K562 (cell line): Measurements from ENCODE around the gene AMPD3. TPM values are rescaled to one million over a fixed set of nuclear protein-coding genes. Genes with fewer than 3 reads are reported as not detected.

Experiments
- ARNT ChIP-seq, 2 experiments: fragments of 450-650 bp; IDR thresholded peaks; 2 replicates each; pipeline ENCODE4 v1.6.1; 2016; ENCODE audit warnings: mild to moderate bottlenecking in 1 of 2
- BHLHE40 ChIP-seq: IDR thresholded peaks from 2 replicates; pipeline ENCODE4 v1.6.1; 2011; ENCODE audit warnings: low read length, improper control_type of control experiment
- FOXM1 ChIP-seq, 2 experiments: fragments of 450-650 bp in 1 of 2; sonication (generic) in 1 of 2; formaldehyde crosslinking in 1 of 2; IDR thresholded peaks; 2 replicates each; pipeline versions ENCODE4 v1.6.1 to v1.9.0; 2017 to 2022; ENCODE audit warnings: low read depth in 2 of 2, mild to moderate bottlenecking in 2 of 2, missing genetic modification reagents in 1 of 2, moderate library complexity in 1 of 2
- GTF2E2 ChIP-seq: fragments of 200-800 bp; sonication (Bioruptor generic); IDR thresholded peaks from 2 replicates; pipeline ENCODE4 v1.6.1; 2016; ENCODE audit warnings: missing genetic modification characterization, missing compliant biosample characterization
- ILK ChIP-seq: fragments of 450-650 bp; IDR thresholded peaks from 2 replicates; pipeline ENCODE4 v1.6.1; 2016; ENCODE audit warnings: missing genetic modification characterization, low read depth, mild to moderate bottlenecking, missing compliant biosample characterization, moderate library complexity, borderline replicate concordance
- KDM4B ChIP-seq, 2 experiments: fragments of 450-650 bp in 1 of 2; sonication (generic) in 1 of 2; IDR thresholded peaks; 2 replicates each; pipeline ENCODE4 v1.6.1; 2016 to 2017; ENCODE audit warnings: borderline replicate concordance in 2 of 2, antibody characterized with exemption in 1 of 2, low read depth in 1 of 2, mild to moderate bottlenecking in 1 of 2
- NFE2L1 ChIP-seq: fragments of 450-650 bp; IDR thresholded peaks from 2 replicates; pipeline ENCODE4 v1.6.1; 2016; ENCODE audit warnings: missing genetic modification characterization, low read depth, mild to moderate bottlenecking, missing compliant biosample characterization, moderate library complexity, borderline replicate concordance
- SP2 ChIP-seq: IDR thresholded peaks from 2 replicates; pipeline ENCODE4 v1.6.1; 2011; ENCODE audit warnings: mild to moderate bottlenecking, low read depth, low read length, moderate library complexity; ENCODE audit not compliant: poor library complexity, severe bottlenecking; ENCODE audit errors: extremely low read depth
- TARDBP ChIP-seq: fragments of 450-650 bp; IDR thresholded peaks from 2 replicates; pipeline ENCODE4 v1.6.1; 2016
- WHSC1 ChIP-seq: IDR thresholded peaks from one replicate; pipeline ENCODE4 v1.6.1; 2012; ENCODE audit warnings: low read length, control low read depth, inconsistent platforms
- ZBTB8A ChIP-seq: fragments of 450-650 bp; IDR thresholded peaks from 2 replicates; pipeline ENCODE4 v1.6.1; 2018; ENCODE audit warnings: mild to moderate bottlenecking, moderate library complexity; ENCODE audit not compliant: partially characterized antibody
- ZC3H4 ChIP-seq: sonication (generic); formaldehyde crosslinking; IDR thresholded peaks from 2 replicates; pipeline ENCODE4 v1.9.0; 2021; ENCODE audit warnings: missing genetic modification reagents, borderline replicate concordance
- ZKSCAN3 ChIP-seq: fragments of 250-450 bp; sonication (Bioruptor Pico); IDR thresholded peaks from 2 replicates; pipeline ENCODE4 v1.4.0; 2020
- ZNF282 ChIP-seq: sonication (generic); formaldehyde crosslinking; IDR thresholded peaks from 2 replicates; pipeline ENCODE4 v1.8.1; 2023; ENCODE audit warnings: missing genetic modification reagents
- ZNF57 ChIP-seq: fragments of 450-650 bp; formaldehyde crosslinking; IDR thresholded peaks from 2 replicates; pipeline ENCODE4 v1.4.0; 2020; ENCODE audit warnings: mild to moderate bottlenecking, moderate library complexity
- ZSCAN32 ChIP-seq: fragments of 450-650 bp; formaldehyde crosslinking; IDR thresholded peaks from 2 replicates; pipeline ENCODE4 v1.4.0; 2020; ENCODE audit warnings: mild to moderate bottlenecking, moderate library complexity
- polyA plus RNA-seq, 8 experiments: library from polyadenylated mRNA; depleted of rRNA in 4 of 8; stranded (reverse) in 5 of 8; unstranded in 3 of 8; fragments of >200 nt; fragmentation: Nextera tagmentation in 2 of 8; fragmentation: Illumina TruSeq in 1 of 8; extraction: Ambion mirVana in 2 of 8; extraction: Trizol in 1 of 8; gene quantifications; 2 replicates each; pipeline versions ENCODE4 v1.2.1 to v1.2.3, GENCODE V29; 2011 to 2014; ENCODE audit warnings: inconsistent platforms in 1 of 8, missing spikeins in 1 of 8
- total RNA-seq, 7 experiments: library from RNA; depleted of rRNA in 6 of 7; stranded (reverse); fragments of >200 nt in 6 of 7; fragmentation: Illumina TruSeq in 2 of 7; extraction: Trizol in 2 of 7; gene quantifications; 2 replicates each; pipeline versions ENCODE4 v1.2.1 to v1.2.3, GENCODE V29; 2011 to 2021; ENCODE audit warnings: low replicate concordance in 1 of 7
- TF ChIP-seq, protein P1 (sequence below): fragments of 250-450 bp; sonication (Bioruptor Pico); IDR thresholded peaks from 2 replicates; pipeline ENCODE4 v1.5.0; 2021
- TF ChIP-seq, protein P2 (sequence below): sonication (generic); formaldehyde crosslinking; IDR thresholded peaks from 2 replicates; pipeline ENCODE4 v1.8.1; 2023; ENCODE audit warnings: missing genetic modification reagents, mild to moderate bottlenecking, borderline replicate concordance
- TF ChIP-seq, protein P3 (sequence below), 2 experiments: fragments of 200-800 bp in 1 of 2; sonication (Bioruptor generic) in 1 of 2; sonication (generic) in 1 of 2; formaldehyde crosslinking in 1 of 2; IDR thresholded peaks in 1 of 2; conservative IDR thresholded peaks in 1 of 2; 2 replicates each; pipeline versions ENCODE4 v1.5.0 to v1.6.1; 2016 to 2020; ENCODE audit warnings: missing compliant biosample characterization in 1 of 2, missing genetic modification characterization in 1 of 2, missing genetic modification reagents in 1 of 2
- TF ChIP-seq, protein P4 (sequence below): fragments of 450-650 bp; IDR thresholded peaks from 2 replicates; pipeline ENCODE4 v1.7.0; 2016; ENCODE audit warnings: borderline replicate concordance

Gene AMPD3
- total and polyA plus RNA-seq, 9 of the 15 experiments (the other 6 are each of a cell fraction or from before 2014, with no cell fraction given): 4.4 to 23.6 (median 11.2) TPM

DNA sequence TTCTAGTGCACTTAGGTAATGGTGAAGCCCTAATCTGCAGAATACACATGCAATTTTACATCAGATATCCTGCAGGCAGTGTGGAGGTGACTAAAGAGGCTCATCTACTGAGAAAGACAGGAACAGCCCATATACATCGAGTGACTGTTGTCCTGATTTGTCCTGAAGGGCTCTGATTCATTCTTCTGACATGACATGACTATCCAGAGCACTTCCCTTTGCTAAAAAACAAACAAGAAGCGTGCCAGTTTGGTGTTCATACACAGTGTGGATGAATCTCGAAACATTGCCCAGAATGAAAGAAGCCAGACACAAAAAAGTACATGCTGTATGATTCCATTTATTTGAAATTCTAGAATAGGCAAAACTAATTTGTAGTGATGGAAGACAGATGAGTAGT lies 48.0 kb upstream of the AMPD3 start (continued):
- TF ChIP-seq, protein P1, sequence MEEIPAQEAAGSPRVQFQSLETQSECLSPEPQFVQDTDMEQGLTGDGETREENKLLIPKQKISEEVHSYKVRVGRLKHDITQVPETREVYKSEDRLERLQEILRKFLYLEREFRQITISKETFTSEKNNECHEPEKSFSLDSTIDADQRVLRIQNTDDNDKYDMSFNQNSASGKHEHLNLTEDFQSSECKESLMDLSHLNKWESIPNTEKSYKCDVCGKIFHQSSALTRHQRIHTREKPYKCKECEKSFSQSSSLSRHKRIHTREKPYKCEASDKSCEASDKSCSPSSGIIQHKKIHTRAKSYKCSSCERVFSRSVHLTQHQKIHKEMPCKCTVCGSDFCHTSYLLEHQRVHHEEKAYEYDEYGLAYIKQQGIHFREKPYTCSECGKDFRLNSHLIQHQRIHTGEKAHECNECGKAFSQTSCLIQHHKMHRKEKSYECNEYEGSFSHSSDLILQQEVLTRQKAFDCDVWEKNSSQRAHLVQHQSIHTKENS: no peak
- TF ChIP-seq ZBTB8A (no peak), ZKSCAN3 (CRISPR knock-in tag) (no peak), ZC3H4 (no peak), ARNT (IDR thresholded peaks at IDR 0.05) (no peak), KDM4B (IDR thresholded peaks at IDR 0.05; ENCODE audit: borderline replicate concordance in 2 of 2, low read depth in 1 of 2) (no peak), NFE2L1 (tag) (no peak), FOXM1 (IDR thresholded peaks at IDR 0.05; ENCODE audit: low read depth) (no peak), FOXM1 (CRISPR knock-in tag; IDR thresholded peaks at IDR 0.05; ENCODE audit: low read depth) (no peak), WHSC1 (no peak), TARDBP (no peak), GTF2E2 (tag) (no peak), ZSCAN32 (CRISPR knock-in tag) (no peak), ZNF282 (CRISPR knock-in tag) (no peak), BHLHE40 (no peak), ILK (tag) (no peak), ZNF57 (no peak), SP2 (no peak)
- TF ChIP-seq, protein P2, sequence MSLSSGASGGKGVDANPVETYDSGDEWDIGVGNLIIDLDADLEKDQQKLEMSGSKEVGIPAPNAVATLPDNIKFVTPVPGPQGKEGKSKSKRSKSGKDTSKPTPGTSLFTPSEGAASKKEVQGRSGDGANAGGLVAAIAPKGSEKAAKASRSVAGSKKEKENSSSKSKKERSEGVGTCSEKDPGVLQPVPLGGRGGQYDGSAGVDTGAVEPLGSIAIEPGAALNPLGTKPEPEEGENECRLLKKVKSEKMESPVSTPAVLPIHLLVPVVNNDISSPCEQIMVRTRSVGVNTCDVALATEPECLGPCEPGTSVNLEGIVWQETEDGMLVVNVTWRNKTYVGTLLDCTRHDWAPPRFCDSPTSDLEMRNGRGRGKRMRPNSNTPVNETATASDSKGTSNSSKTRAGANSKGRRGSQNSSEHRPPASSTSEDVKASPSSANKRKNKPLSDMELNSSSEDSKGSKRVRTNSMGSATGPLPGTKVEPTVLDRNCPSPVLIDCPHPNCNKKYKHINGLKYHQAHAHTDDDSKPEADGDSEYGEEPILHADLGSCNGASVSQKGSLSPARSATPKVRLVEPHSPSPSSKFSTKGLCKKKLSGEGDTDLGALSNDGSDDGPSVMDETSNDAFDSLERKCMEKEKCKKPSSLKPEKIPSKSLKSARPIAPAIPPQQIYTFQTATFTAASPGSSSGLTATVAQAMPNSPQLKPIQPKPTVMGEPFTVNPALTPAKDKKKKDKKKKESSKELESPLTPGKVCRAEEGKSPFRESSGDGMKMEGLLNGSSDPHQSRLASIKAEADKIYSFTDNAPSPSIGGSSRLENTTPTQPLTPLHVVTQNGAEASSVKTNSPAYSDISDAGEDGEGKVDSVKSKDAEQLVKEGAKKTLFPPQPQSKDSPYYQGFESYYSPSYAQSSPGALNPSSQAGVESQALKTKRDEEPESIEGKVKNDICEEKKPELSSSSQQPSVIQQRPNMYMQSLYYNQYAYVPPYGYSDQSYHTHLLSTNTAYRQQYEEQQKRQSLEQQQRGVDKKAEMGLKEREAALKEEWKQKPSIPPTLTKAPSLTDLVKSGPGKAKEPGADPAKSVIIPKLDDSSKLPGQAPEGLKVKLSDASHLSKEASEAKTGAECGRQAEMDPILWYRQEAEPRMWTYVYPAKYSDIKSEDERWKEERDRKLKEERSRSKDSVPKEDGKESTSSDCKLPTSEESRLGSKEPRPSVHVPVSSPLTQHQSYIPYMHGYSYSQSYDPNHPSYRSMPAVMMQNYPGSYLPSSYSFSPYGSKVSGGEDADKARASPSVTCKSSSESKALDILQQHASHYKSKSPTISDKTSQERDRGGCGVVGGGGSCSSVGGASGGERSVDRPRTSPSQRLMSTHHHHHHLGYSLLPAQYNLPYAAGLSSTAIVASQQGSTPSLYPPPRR: no peak
- TF ChIP-seq, protein P3, sequence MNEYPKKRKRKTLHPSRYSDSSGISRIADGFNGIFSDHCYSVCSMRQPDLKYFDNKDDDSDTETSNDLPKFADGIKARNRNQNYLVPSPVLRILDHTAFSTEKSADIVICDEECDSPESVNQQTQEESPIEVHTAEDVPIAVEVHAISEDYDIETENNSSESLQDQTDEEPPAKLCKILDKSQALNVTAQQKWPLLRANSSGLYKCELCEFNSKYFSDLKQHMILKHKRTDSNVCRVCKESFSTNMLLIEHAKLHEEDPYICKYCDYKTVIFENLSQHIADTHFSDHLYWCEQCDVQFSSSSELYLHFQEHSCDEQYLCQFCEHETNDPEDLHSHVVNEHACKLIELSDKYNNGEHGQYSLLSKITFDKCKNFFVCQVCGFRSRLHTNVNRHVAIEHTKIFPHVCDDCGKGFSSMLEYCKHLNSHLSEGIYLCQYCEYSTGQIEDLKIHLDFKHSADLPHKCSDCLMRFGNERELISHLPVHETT (CRISPR knock-in tag; conservative IDR thresholded peaks at IDR 0.05 in 1 of 2, IDR thresholded peaks at IDR 0.05 in 1 of 2): no peak
- TF ChIP-seq, protein P4, sequence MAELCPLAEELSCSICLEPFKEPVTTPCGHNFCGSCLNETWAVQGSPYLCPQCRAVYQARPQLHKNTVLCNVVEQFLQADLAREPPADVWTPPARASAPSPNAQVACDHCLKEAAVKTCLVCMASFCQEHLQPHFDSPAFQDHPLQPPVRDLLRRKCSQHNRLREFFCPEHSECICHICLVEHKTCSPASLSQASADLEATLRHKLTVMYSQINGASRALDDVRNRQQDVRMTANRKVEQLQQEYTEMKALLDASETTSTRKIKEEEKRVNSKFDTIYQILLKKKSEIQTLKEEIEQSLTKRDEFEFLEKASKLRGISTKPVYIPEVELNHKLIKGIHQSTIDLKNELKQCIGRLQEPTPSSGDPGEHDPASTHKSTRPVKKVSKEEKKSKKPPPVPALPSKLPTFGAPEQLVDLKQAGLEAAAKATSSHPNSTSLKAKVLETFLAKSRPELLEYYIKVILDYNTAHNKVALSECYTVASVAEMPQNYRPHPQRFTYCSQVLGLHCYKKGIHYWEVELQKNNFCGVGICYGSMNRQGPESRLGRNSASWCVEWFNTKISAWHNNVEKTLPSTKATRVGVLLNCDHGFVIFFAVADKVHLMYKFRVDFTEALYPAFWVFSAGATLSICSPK: no peak
